Peyer's patch (tissue), 4 donors: Measurements from ENCODE around the gene WDR18.

Experiments
- CTCF ChIP-seq, 6 experiments: fragments of 450-650 bp in 4 of 6; fragments of 200-600 bp in 2 of 6; sonication (generic) in 1 of 6; IDR thresholded peaks; one replicate each; pipeline ENCODE4 v1.5.1; 2017 to 2019; ENCODE audit warnings: antibody characterized with exemption in 6 of 6, mild to moderate bottlenecking in 3 of 6, moderate library complexity in 1 of 6
- POLR2A ChIP-seq, 2 donors: fragments of 450-650 bp; IDR thresholded peaks; one replicate each; pipeline ENCODE4 v1.5.1; 2017; ENCODE audit warnings: antibody characterized with exemption in 2 of 2, mild to moderate bottlenecking in 2 of 2, moderate library complexity in 2 of 2

DNA sequence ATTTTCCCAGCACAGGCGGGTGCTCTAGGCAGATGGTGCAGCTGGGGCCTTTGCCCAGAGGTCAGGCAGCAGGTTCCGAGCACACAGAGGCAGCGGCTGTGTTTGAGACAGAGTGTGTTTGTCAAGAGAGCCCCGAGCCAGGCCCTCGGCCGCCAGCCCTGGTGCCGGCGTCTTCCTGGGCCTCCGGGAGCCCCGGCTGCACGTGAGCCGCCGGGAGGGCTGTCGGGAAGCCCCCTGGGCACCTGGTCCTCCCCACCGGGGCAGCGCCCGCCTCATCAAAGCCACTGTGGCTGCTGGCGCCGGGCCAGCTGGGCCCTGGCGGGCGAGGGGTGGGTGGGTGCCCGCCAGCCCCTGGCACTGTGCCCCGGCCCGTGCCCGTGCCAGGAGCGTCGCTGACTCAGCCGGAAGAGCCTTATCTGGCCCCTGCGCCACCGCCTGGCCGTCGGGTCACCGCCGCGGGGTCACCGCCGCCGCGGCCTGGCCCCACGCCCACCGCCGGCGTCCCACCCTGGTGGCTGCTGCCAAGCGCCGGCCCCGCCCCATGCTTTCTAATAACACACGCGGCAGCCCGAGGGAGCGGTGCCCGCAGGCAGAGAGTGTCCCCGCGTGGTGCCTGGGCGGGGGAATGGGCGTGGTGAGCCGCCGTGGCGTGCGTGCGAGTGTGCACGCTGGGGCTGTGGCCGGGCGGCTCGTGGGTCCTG is 43.4 kb upstream of the WDR18 start:
- no peak for TF ChIP-seq POLR2A (IDR thresholded peaks at IDR 0.05)
- no peak for TF ChIP-seq CTCF (IDR thresholded peaks at IDR 0.05)
